Stomach (tissue), 9 donors: ENCODE measurements around the gene PEX3. TPM values are rescaled to one million over a fixed set of nuclear protein-coding genes. Genes with fewer than 3 reads are reported as not detected.

Experiments
- DNase-seq, 2 donors: peaks; one replicate each; pipeline versions ENCODE4 v3.0.0 to v3.0.0-alpha.2; 2013 to 2019
- H3K27ac ChIP-seq, 5 donors: fragments of 200-600 bp in 4 of 5; sonication (generic) in 4 of 5; one replicate each; pipeline ENCODE4 v1.5.1; 2013 to 2019; ENCODE audit warnings: mild to moderate bottlenecking in 1 of 5, moderate library complexity in 1 of 5
- H3K27me3 ChIP-seq, 3 donors: fragments of 200-600 bp; sonication (generic); one replicate each; pipeline ENCODE4 v1.5.1; 2017 to 2019; ENCODE audit warnings: mixed run types in 1 of 3
- H3K36me3 ChIP-seq, 4 donors: fragments of 200-600 bp; sonication (generic); 1 replicate in 3 of 4; 2 replicates in 1 of 4; pipeline ENCODE4 v1.5.1; 2016 to 2019
- H3K4me1 ChIP-seq, 4 donors: fragments of 200-600 bp; sonication (generic); one replicate each; pipeline ENCODE4 v1.5.1; 2016 to 2019
- H3K4me3 ChIP-seq, 4 donors: fragments of 200-600 bp; sonication (generic) in 3 of 4; one replicate each; pipeline ENCODE4 v1.5.1; 2016 to 2019; ENCODE audit warnings: mild to moderate bottlenecking in 1 of 4
- H3K9me3 ChIP-seq, 4 donors: fragments of 200-600 bp; sonication (generic); one replicate each; pipeline ENCODE4 v1.5.1; 2016 to 2019
- EP300 ChIP-seq: sonication (generic); formaldehyde crosslinking; IDR thresholded peaks from one replicate; pipeline ENCODE4 v1.6.1; 2017; ENCODE audit warnings: antibody characterized with exemption
- POLR2A ChIP-seq, 4 donors: fragments of 450-650 bp; IDR thresholded peaks; one replicate each; pipeline ENCODE4 v1.6.1; 2016; ENCODE audit warnings: antibody characterized with exemption in 4 of 4, control low read depth in 2 of 4, mild to moderate bottlenecking in 1 of 4, moderate library complexity in 1 of 4
- POLR2AphosphoS5 ChIP-seq, 3 donors: sonication (generic); formaldehyde crosslinking; IDR thresholded peaks; one replicate each; pipeline ENCODE4 v1.6.1; 2016; ENCODE audit warnings: antibody characterized with exemption in 3 of 3
- WGBS, 5 donors: extraction: QIAGEN DNeasy Blood & Tissue Kit in 3 of 5; methylation state at CpG; one replicate each; pipeline versions ENCODE4 v1.1.5 to v1.1.7; 2013 to 2018; 5-methylcytosine and 5-hydroxymethylcytosine counted together
- intact Hi-C: fragments of 100-400 bp; cut with DNase I; formaldehyde crosslinking; loops from one replicate; pipeline ENCODE4 v1.15.1; 2023; ENCODE audit warnings: low total_unique reads
- polyA plus RNA-seq, 3 donors: library from polyadenylated mRNA; stranded (reverse); fragments of 200-250 nt; gene quantifications; one replicate each; pipeline ENCODE4 v1.2.3, GENCODE V29; 2013
- total RNA-seq, 5 donors: library from RNA; depleted of rRNA; stranded (reverse); fragments of >200 nt; gene quantifications; one replicate each; pipeline versions ENCODE4 v1.1.0 to v1.2.3, GENCODE V29; 2014 to 2016
- TF ChIP-seq, protein P1 (sequence below), 7 experiments: fragments of 450-650 bp in 4 of 7; fragments of 200-600 bp in 3 of 7; sonication (generic) in 3 of 7; IDR thresholded peaks; one replicate each; pipeline ENCODE4 v1.5.1; 2016 to 2019; ENCODE audit warnings: antibody characterized with exemption in 7 of 7, control low read depth in 2 of 7, mild to moderate bottlenecking in 1 of 7
- donor health status: healthy with polysubstance abuse.
- donor health status: Bipolar disorder and iron deficiency.
- donor health status: healthy.

Gene PEX3
- total and polyA plus RNA-seq, 8 donors: 0.58 to 32.3 (median 9.1) TPM

DNA sequence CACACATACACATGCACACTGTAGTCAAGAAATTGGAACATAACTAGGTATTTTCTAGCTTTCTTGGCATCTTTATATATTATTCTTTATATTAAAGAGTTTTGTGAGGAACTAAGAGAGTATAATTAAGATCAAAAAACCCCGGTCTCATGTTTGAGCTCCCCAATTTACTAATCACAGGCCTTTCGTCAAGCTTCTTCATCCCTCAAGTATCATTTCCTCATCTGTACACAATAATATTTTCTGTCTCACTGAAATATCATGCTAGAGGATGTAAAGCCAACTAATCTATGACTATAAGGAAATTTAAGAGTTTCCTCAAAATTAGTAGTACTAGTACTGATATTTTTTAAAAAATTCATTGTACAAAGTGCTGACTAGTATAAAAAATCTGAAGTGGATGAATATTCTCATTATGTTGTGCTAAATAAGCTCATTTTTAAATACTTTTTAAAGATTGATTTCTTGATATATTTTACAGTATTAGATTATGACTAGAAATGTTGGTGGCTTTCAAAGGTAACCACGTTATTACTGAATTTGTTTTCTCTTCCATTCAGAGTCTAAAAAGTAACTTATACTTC is 28.0 kb downstream of the PEX3 start:
- no peaks in the 10 kb centered on the region for H3K27me3 ChIP-seq
- no peaks in the 10 kb centered on the region for H3K4me1 ChIP-seq
- H3K27ac ChIP-seq: no peak overlapping the region
- peaks cover 6 to 71% (median 61%) of the 10 kb centered on the region in 4 donors for H3K36me3 ChIP-seq
- DNase-seq: no peak
- no peak for TF ChIP-seq POLR2A (IDR thresholded peaks at IDR 0.05)
- TF ChIP-seq, protein P1, sequence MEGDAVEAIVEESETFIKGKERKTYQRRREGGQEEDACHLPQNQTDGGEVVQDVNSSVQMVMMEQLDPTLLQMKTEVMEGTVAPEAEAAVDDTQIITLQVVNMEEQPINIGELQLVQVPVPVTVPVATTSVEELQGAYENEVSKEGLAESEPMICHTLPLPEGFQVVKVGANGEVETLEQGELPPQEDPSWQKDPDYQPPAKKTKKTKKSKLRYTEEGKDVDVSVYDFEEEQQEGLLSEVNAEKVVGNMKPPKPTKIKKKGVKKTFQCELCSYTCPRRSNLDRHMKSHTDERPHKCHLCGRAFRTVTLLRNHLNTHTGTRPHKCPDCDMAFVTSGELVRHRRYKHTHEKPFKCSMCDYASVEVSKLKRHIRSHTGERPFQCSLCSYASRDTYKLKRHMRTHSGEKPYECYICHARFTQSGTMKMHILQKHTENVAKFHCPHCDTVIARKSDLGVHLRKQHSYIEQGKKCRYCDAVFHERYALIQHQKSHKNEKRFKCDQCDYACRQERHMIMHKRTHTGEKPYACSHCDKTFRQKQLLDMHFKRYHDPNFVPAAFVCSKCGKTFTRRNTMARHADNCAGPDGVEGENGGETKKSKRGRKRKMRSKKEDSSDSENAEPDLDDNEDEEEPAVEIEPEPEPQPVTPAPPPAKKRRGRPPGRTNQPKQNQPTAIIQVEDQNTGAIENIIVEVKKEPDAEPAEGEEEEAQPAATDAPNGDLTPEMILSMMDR (IDR thresholded peaks at IDR 0.05): no peak
- TF ChIP-seq POLR2AphosphoS5 (IDR thresholded peaks at IDR 0.05): no peak
- no peak for TF ChIP-seq EP300
- no peaks in the 10 kb centered on the region for H3K9me3 ChIP-seq
- WGBS, 5 donors: 90 to 96% (median 93%) methylated on average over 3 of the region's 3 CpGs
- no peak overlapping the region for H3K4me3 ChIP-seq
- intact Hi-C loops: no loop called here

DNA sequence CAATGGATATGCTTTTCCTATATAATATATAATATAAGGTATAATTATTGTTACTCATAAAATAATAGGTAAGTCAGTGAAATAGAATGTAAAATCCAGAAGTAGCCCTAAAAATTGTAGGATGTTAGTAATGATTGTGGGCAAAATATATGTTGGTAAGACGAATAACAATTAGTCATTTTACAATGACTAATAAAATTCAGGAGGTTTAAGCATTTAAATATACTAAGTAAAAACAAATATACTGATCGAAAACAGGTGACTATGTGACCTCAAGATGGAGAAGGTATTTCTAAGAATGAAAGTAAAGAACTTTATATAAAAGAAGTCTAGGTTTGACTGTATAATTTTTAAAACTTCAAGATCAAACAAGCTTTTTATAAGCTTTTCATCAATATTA is 32.0 kb downstream of the PEX3 start:
- 63 to 96% (median 95%) methylated on average over 2 of the region's 2 CpGs for WGBS, 5 donors
- no peak overlapping the region for H3K27ac ChIP-seq
- TF ChIP-seq, protein P1 (IDR thresholded peaks at IDR 0.05): no peak
- no peaks in the 10 kb centered on the region for H3K4me1 ChIP-seq
- no peak overlapping the region for H3K4me3 ChIP-seq
- intact Hi-C loops: no loop called here
- no peak for DNase-seq
- H3K9me3 ChIP-seq: no peaks in the 10 kb centered on the region
- H3K36me3 ChIP-seq: peaks cover 1 to 37% (median 31%) of the 10 kb centered on the region in 4 donors
- H3K27me3 ChIP-seq: no peaks in the 10 kb centered on the region

DNA sequence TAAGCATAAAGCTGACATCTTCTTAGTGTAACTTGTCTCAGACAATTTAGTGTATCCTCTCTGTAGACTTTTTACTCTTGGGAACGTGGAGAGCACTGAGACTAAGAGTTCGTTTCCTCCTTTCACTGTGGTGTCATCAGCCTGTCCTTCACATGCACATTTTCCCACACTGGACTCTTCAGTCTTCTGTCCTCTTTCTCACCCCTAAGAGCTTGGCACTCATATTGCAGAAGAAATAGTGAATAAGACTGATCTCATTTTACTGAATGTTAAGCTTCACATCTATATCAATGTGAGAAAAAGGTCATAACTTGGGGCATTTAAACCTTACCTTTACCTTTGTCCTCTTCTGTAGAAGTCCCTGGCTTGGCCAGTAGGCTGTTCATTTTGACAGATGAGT is 35.4 kb downstream of the PEX3 start:
- intact Hi-C loops: no loop called here
- H3K27me3 ChIP-seq: no peaks in the 10 kb centered on the region
- H3K27ac ChIP-seq: no peak overlapping the region
- no peak for DNase-seq
- no peak overlapping the region for H3K4me3 ChIP-seq
- peaks cover 0 to 22% (median 7%) of the 10 kb centered on the region in 4 donors for H3K36me3 ChIP-seq
- H3K9me3 ChIP-seq: no peaks in the 10 kb centered on the region
- H3K4me1 ChIP-seq: no peaks in the 10 kb centered on the region
- TF ChIP-seq, protein P1 (IDR thresholded peaks at IDR 0.05): no peak
- TF ChIP-seq EP300 (no peak), POLR2AphosphoS5 (IDR thresholded peaks at IDR 0.05) (no peak), POLR2A (IDR thresholded peaks at IDR 0.05) (no peak)
- WGBS, 5 donors: 89 to 98% (median 92%) methylated on average over 2 of the region's 2 CpGs

DNA sequence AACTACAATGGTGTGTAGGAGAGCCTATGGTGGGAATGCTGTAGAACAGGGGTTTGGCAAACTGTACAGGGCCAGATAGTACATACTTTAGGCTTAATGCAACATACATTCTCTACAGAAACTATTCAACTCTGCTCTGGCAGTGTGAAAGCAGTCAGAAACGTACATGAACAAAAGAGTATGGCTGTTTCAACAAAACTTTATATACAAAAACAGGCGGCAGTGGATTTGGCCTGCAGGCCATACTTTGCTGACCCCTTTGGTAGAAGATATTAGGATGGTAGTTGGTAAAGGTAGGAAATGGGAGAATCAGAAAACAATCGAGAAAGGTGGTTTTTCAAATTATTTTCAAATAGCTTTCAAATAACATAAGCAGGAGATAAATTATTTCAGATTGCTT is 36.1 kb downstream of the PEX3 start:
- TF ChIP-seq, protein P1 (IDR thresholded peaks at IDR 0.05): no peak
- no peak for TF ChIP-seq POLR2AphosphoS5 (IDR thresholded peaks at IDR 0.05)
- TF ChIP-seq POLR2A (IDR thresholded peaks at IDR 0.05): no peak
- no peak for TF ChIP-seq EP300
- intact Hi-C loops: no loop called here
- peaks cover 0 to 22% (median 5%) of the 10 kb centered on the region in 4 donors for H3K36me3 ChIP-seq
- WGBS, 5 donors: 88 to 99% (median 91%) methylated on average over 3 of the region's 3 CpGs
- no peaks in the 10 kb centered on the region for H3K4me1 ChIP-seq
- no peaks in the 10 kb centered on the region for H3K27me3 ChIP-seq
- H3K4me3 ChIP-seq: no peak overlapping the region
- H3K9me3 ChIP-seq: no peaks in the 10 kb centered on the region
- no peak overlapping the region for H3K27ac ChIP-seq
- no peak for DNase-seq
